A549 (cell line): ENCODE results near the gene SMIM10.

ENCODE experiments used
- CEBPB ChIP-seq, 2 experiments: fragments of >200 bp in 1 of 2; sonication (Bioruptor Twin) in 1 of 2; formaldehyde crosslinking in 1 of 2; IDR thresholded peaks; 2 replicates each; pipeline ENCODE4 v1.6.1; 2012 to 2016
- CHD4 ChIP-seq: fragments of 200-600 bp; sonication (generic); IDR thresholded peaks from 2 replicates; pipeline ENCODE4 v1.6.1; 2016; ENCODE audit warnings: antibody characterized with exemption, mild to moderate bottlenecking, borderline replicate concordance
- SREBF2 ChIP-seq: fragments of 450-650 bp; IDR thresholded peaks from 2 replicates; pipeline ENCODE4 v1.6.1; 2014; ENCODE audit warnings: mild to moderate bottlenecking, moderate library complexity
- TF ChIP-seq, protein P1 (sequence below): fragments of >200 bp; sonication (Bioruptor Twin); formaldehyde crosslinking; IDR thresholded peaks from 3 replicates; pipeline ENCODE4 v1.5.1; 2016
- TF ChIP-seq, protein P2 (sequence below): fragments of 200-600 bp; sonication (generic); IDR thresholded peaks from 2 replicates; pipeline ENCODE4 v1.6.1; 2016; ENCODE audit warnings: antibody characterized with exemption, mild to moderate bottlenecking, moderate library complexity

DNA sequence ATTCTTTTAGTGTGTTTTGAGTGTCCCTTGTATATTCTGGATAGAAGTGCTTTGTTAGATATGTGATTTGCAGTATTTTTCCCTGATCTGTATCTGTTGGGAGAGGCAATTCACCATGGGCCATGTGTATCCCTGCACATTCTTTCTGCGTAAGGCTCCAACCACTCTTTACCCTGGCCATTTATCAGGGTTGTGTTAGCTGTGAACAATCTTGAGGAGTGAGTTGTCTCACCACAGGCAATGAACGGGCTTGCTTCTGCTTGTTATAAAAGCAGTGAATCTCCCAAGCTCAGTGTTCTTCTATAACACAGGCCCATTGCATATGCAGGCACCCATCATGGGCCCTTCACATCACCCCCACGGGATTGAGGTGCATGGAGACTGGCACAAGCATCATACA lies 18.9 kb upstream of the SMIM10 start:
- TF ChIP-seq CHD4 (no peak), SREBF2 (no peak), CEBPB (IDR thresholded peaks at IDR 0.05) (no peak)
- TF ChIP-seq, protein P1, sequence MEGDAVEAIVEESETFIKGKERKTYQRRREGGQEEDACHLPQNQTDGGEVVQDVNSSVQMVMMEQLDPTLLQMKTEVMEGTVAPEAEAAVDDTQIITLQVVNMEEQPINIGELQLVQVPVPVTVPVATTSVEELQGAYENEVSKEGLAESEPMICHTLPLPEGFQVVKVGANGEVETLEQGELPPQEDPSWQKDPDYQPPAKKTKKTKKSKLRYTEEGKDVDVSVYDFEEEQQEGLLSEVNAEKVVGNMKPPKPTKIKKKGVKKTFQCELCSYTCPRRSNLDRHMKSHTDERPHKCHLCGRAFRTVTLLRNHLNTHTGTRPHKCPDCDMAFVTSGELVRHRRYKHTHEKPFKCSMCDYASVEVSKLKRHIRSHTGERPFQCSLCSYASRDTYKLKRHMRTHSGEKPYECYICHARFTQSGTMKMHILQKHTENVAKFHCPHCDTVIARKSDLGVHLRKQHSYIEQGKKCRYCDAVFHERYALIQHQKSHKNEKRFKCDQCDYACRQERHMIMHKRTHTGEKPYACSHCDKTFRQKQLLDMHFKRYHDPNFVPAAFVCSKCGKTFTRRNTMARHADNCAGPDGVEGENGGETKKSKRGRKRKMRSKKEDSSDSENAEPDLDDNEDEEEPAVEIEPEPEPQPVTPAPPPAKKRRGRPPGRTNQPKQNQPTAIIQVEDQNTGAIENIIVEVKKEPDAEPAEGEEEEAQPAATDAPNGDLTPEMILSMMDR: no peak
- TF ChIP-seq, protein P2, sequence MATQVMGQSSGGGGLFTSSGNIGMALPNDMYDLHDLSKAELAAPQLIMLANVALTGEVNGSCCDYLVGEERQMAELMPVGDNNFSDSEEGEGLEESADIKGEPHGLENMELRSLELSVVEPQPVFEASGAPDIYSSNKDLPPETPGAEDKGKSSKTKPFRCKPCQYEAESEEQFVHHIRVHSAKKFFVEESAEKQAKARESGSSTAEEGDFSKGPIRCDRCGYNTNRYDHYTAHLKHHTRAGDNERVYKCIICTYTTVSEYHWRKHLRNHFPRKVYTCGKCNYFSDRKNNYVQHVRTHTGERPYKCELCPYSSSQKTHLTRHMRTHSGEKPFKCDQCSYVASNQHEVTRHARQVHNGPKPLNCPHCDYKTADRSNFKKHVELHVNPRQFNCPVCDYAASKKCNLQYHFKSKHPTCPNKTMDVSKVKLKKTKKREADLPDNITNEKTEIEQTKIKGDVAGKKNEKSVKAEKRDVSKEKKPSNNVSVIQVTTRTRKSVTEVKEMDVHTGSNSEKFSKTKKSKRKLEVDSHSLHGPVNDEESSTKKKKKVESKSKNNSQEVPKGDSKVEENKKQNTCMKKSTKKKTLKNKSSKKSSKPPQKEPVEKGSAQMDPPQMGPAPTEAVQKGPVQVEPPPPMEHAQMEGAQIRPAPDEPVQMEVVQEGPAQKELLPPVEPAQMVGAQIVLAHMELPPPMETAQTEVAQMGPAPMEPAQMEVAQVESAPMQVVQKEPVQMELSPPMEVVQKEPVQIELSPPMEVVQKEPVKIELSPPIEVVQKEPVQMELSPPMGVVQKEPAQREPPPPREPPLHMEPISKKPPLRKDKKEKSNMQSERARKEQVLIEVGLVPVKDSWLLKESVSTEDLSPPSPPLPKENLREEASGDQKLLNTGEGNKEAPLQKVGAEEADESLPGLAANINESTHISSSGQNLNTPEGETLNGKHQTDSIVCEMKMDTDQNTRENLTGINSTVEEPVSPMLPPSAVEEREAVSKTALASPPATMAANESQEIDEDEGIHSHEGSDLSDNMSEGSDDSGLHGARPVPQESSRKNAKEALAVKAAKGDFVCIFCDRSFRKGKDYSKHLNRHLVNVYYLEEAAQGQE: no peak
